DMS 273 (cell line): ENCODE measurements around the gene GABRE.

ENCODE experiments used
- DNase-seq: peaks from one replicate; lab custom pipeline; 2025; ENCODE audit not compliant: unreplicated experiment; lab: John Stamatoyannopoulos, UW

The GABRE gene, protein sequence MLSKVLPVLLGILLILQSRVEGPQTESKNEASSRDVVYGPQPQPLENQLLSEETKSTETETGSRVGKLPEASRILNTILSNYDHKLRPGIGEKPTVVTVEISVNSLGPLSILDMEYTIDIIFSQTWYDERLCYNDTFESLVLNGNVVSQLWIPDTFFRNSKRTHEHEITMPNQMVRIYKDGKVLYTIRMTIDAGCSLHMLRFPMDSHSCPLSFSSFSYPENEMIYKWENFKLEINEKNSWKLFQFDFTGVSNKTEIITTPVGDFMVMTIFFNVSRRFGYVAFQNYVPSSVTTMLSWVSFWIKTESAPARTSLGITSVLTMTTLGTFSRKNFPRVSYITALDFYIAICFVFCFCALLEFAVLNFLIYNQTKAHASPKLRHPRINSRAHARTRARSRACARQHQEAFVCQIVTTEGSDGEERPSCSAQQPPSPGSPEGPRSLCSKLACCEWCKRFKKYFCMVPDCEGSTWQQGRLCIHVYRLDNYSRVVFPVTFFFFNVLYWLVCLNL

DNA sequence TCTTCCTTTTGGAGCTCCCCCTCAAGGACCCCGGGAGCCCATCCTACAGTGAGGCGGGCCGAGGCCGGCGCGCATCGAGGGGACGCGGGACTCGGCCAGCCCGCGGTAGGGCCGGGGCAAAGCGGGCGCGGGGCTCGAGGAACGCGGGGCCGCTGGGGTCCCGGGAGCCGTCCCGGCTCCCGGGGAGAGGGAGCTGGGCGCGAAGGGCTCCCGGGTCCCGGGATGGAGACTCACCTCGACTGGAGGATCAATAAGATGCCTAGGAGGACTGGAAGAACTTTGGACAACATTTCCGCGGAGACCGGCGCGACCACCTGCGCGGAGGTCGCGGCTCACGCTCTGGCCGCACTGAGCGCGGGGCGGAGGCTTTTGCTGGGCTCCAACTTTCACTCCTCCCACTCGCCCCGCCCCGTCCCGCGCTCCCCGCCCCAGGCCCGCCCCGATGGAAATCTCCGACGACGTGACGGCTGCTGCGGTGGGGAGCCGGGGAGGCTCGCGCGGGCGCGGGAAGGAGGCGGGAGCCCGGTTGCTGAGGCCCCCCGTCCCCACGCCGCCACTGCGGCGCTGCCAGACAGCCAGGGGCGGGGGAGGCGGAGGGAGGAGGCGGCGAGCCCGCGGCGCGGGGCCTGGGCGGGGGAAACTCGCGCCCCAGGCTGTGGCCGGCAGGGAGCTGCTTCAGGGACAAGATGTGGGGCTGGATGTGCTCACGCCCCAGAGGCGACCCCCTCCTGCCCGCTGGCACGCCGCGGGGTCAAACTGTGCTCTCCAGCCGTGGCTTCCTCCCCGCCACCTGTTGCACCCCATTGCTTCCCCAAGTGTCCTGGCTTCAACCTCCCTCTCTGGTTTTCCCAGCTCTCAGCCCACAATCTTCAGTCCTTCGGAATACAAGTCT lies at the start of gene GABRE:
Gene GABRE, minus strand, starts transcription at position 341 of the 892 bp plus-strand sequence. Its CDS starts 51 bp downstream, at position 290.
- DNase-seq, result peak; percentile 76

DNA sequence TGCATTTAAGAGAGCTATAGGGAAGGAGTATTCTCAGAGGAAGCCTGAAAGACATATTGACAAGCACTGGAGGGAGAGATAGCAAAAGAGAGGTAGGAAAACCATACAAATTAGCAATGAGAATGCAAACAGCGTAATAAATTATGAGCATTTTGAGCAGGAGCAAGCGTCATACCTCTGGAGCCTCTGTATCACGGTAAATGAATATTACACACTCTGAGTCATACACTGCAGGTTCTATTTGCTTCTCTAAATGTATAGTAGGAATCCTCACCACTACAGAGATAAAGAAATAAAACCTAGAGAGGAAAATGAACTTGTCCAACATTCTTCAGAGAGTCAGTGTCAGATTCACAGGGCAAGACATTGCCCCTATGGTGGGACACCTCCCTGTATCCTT lies 46.4 kb upstream of the GABRE start:
- no peak for DNase-seq

DNA sequence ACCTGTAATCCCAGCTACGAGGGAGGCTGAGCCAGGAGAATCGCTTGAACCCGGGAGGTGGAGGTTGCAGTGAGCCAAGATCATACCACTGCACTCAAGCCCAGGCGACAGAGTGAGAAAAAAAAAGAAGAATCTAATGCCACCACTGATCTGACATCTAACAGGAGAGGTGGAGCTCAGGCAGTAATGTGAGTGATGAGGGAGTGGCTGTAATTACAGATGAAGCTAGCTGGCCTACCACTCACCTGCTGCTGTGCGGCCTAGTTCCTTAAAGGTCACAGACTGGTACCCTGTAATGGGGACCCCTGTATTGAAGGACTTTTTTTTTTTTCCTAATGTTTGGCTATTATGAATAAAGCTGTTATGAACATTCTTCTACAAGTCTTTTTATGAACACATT lies 25.3 kb upstream of the GABRE start:
- DNase-seq, result no peak

DNA sequence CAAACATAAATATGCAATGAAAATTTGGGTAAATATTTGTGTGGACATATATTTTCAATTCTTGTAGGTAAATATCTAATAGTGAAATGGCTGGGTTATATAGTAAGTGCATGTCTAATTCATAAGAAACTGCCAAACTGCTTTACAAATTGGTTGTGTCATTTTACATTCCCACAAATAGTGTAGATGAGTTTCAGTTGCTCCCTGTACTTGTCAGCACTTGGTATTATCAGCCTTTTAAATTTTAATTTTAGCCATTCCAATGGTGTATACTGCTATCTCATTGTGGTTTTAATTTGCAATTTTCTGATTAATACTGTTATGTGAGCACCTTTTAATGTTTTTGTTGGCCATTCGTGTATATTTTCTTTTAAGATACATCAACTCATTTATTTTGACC lies 23.1 kb upstream of the GABRE start:
- DNase-seq, result no peak

DNA sequence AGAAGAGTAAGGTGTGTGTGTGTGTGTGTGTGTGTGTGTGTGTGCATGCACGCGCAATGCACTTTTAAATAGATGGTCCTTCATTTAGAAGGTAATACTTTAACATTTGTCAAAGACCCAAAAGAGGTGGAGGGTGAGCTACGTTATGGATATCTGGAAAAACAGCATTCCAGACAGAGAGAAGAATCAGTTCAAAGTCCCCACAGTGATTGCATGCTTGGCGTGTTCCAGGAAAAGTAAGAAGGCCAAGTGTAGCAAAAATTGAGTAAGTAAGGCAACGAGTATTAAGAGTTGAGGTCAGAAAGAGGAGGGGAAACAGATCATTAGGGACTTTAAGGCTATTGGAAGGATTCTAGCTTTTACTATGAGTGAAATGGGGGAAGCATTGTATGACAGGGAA lies 21.9 kb upstream of the GABRE start:
- DNase-seq, result no peak

DNA sequence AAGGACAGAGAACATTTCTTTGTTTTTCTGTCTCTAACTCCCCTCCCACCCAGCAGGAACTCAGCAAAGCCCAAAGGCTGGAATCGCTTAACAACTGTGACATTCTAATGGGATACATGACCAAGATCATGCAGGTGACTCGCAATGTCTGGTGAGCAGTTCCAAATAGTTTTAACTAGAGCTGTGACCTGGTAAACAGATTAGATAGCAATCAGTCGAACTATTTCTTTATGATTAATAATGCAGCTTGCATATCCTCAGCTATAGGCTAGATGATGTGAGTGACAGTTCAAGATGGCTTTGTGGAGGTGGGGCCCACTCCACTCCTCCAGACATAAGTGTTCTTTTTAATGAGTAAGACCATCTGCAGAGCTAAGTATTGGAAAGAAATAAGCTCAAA lies 20.0 kb upstream of the GABRE start:
- DNase-seq, result no peak

DNA sequence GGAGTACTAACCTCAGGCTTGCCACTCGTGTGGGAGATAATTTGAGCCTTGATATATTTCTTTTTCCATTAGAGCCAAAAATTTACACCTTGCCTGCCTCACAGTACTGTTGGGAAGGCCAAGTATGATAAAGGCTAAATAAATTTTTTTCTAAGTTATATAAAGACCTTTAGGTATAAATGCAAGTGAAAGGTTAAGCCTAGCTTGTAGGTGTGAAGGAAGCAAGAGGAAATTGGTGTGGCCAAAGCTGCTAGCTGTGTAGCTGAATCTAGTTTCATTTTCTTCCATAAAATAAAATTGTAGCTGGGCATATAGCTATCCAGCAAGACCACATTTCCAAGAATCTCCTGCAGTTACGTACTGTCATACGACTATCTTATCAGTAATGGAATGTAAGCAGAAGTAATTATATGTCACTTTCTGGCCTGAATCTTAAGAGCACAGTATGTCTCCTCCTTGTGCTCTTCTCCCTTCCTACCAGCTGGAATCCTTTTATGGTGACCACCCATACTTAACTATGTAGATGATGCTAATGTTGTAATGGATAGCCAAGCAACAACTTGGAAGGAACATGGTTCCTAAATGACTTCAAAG lies 14.3 kb upstream of the GABRE start:
- no peak for DNase-seq

DNA sequence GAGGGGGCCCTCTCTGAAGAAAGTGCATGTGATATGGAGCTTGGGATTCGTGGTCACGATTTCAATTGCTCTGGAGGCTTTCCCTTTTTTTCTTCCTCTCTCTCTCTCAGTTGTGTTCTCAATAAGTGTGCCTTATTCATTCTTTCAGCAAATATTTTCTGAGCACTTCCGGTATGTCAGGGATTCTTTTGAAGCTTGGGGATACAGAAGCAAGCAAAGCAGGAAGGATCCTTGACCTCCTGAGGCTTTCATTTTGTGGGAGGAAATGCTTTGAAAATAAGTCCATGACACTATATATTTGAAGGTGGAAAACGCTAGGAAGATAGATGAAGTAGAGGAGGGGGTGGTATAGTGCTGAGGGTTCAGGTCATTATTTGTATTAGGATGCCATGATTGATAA lies 12.6 kb upstream of the GABRE start:
- no peak for DNase-seq

DNA sequence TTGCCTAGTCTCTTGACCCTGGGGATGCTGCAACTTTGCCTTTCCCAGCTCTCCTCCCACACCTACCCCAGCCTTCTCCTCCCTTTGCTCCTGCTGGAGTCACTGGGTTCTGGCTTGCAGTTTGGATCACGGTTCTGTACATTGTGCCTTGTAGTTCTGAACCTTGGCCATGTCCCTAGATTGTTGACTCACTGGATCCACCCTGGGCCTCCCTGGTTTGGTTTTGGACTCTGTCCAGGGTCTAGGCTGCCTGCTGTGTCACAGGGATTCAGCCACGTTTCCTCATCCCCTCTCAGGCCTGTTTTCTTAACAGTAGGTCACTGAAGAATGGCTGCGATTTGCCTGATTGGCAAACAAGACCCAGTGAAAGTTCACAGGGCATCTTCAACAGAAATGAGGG lies 11.5 kb upstream of the GABRE start:
- DNase-seq, result no peak

DNA sequence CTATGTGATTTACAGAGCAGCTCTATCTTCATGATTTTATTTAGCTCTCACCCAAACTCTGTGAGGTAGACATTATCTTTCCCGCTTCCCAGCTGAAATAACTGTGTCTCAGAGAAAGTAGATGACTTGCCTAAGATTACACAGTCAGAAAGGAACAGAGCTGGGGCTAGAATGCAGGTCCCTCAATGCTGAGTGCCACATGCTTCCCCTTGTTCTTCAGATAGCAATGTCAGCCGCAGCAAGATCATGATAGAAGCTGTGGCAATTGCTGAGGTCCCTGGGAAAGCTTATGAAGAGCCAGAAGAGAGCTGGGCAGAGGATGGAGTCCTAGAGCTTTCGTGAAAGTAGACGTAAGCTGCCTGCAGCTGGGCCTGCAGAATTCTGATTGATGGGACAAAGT lies 11.1 kb upstream of the GABRE start:
- DNase-seq, result no peak

DNA sequence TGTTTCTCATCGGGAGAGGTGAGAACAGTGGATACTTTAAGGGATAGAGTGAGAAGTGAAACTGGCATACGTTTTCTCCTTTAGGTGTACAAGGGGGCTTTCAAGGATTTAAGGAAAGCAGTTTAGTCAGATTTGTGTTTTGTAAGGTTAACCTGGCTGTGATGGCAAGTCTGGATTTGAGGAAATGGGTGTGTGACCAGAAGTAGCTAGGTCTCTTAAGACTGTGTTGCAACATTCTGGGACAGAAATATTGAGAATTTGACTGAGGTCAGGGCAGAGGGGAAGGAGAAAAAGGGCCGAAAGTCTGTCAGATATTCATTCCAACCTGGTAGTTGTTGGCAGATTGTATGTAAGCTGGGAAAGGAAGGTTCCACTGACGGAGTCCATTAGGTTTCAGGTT lies 10.4 kb upstream of the GABRE start:
- DNase-seq, result no peak

DNA sequence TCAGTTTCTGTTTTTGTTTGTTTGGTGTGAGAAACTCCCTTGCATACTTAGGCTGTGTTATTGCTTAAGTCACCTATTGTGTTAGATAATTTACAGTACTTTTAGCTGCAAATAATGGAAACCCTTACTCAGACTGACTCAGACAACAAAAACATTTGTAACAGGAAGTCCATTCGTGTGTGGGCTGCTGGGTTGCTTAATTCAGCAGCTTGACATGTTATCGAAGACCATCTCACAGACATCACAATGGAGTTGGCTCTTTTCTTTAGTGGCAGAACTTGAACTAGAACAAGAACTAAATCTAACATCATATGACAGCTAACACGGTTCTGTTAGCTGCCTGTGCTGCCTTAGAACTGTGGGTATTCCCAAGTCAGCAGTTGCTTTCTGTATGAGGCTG lies 9.9 kb upstream of the GABRE start:
- no peak for DNase-seq

DNA sequence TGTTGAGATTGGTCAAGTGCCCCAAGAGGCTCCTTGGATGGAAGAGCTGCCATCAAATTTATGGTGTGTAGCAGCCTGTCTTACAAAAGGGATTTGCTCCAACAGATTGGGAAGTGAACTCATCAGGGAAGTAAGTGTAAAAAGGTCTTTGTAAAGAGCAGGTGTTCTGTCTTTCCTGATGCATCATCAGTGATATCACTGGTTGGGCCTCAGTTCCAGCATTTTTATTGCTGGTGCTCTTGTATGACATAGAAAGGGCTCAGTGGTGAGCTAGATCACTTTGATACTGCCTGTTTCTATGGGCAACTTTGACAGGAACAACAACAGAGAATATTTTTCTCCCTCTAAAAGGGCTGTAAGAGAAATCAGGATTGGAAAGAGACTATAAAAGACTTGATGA lies 8.7 kb upstream of the GABRE start:
- no peak for DNase-seq

DNA sequence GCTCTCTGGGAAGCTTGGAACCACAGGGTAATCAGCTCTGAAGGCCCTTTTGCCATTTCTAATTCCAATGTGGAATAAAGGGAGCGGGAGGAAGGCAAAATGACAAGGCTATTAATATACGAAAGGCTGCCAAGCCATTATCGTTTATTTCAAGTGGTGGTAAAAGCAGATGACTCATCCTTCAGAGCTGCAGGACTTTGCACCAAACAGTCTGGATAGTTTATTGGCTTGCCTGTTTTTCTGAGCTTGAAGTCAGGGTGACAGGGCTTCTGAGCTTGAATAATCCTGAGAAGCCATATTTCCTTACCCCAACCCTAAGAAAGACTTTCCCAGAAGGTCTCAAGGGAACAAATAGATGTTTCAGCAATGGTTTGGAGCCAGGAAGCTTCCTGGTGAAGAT lies 7.7 kb upstream of the GABRE start:
- peak; percentile 11 for DNase-seq

DNA sequence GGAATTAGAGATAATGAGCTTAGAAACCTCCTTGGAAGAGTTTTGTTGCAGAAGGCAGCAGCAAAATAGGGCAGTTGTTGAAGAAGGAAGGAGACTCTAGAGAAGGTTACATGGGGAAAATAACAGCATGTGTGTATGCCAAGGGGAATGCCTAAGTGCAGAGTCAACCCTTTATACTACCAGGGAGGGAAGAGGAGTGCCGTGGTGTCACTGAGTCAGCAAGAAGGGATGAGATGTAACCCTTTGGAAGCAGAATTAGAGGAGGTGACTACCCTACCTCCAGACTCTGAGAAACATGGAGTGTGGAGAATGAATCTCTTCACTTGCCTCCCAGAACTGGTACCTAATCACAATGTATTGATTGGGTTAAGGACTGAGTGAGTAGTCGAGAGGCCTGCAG lies 6.7 kb upstream of the GABRE start:
- DNase-seq, result no peak

DNA sequence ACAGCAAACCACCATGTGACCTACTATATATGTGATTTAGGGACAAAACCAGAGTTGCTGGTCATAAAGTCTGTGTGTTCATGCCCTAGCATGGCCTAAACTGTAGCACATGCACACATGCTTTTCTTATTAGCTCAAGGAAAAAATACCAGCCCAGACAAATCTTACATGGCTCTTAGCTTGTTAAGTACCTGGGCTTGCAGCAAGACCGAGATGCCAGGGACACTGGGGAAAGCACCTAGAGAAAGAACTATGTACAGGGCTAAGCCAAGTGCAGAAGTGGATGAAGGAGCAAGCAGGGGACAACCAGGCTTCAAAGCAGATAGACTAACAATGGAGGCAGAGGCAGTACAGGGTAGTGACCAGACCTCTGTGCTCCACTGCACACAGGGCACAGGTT lies 3.4 kb upstream of the GABRE start:
- DNase-seq, result no peak

DNA sequence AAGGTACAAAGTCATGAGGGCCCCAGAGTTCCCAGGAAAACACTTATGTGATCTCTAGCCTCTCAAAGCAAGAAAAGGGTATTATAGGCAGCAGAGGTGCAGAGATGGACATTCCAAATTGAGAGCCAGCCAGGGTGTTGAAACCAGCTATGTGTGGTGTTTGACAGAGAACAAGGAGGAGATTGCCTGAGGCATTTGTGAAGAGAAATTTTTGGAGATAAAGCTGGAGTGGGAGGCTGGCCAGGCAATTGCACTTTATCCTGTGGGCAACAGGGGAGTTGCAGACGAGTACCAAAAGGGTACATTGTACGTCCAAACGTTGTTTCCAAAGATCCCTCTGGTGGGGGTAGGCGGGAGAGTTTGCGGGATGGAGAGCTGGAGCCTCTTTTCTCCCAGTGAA lies 2.5 kb upstream of the GABRE start:
- no peak for DNase-seq

DNA sequence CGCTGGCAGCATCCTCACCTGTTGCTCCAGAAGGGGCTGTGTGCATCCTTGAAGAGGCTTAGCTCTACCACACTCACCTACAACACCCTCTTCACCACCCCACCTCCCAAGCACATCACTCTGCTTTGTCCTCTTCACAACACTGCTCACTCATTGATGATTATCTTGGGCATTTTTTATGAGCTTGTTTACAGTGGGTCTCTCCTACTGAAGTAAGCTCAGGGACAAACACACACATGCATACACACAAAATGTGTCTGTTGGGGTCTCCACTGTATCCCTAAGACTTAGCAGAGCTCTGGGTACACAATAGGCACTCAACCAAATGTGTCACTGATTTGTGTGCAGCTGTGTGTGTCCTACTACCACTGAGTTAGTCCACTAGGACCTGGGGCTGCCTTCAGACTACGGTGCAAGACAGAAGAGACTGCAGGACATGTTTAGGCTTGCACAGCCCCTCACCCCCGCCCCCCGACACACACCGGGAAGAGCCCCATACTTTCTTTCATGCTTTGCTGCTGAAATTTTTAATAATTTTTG lies 1.3 kb upstream of the GABRE start:
- no peak for DNase-seq

DNA sequence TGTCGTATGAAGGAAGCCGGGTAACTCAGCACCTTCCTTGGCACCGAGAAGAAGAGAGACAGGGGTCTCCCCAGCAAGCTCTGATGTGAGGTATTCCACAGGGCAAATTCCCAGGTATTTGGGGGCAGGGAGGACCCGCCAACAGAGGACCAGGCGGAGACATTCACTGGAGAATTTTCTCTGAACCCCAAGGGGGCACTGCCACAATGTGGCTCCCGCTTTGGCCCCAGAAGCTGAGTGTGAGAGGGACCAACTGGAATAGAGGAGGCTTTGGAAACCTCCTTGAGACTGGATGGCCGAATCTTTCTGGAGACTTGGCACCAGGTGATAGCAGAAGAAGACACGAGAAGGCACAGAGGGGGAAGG lies 735 bp upstream of the GABRE start:
- peak; percentile 33 for DNase-seq

DNA sequence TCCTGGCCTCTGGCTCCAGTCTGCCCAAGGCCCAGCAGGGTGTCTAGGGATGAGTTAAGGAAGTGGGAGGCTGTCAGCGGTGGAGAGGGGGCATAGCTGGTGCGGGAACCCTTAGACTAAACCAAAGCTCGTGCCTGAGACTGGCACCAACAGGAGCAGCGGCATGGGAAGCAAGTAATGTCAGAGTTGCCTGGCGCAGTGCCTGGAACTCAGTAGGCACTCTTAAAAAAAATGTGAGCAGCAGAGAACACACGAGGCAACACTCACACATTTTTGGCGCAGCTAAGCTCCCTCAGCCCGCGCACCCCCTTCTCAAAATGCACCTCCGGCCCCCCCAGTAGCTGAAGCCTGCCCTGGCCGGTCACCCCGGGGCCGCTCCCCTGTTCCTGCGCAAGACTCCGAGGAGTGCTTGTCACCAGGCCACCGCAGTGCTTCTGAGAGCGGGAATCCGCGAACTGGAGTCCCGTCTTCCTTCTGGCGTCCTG lies 583 bp downstream of the GABRE start:
- DNase-seq, result peak; percentile 65

DNA sequence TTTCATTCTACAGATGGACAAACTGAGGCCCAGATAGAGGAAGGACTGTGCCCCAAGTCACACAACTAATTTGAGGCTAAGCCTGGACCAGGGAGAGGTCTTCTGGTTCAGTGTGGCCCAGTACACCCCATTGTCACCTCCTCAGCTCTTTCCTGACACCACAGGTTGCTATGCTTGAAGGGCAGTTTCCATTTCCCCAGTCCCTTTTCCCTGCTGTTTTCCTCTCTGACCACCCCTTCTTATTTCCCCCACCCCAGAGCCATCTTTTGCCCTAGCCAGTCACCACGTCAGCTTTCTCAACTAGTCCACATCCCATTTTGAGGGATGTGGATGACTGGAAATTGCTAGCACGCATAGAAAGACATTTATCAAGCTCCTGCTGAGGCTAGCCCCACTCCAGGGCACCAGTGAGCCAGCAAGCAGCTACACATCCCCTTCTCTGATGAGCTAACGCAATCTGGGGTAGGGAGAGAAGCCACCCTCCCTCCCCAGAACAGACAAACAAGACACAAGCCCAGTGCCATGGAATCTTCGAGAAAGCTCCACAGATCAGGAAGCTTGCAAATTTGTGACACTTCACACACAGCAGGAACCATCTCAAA lies 1.3 kb downstream of the GABRE start:
- no peak for DNase-seq
